IMR-90 (cell line): Measurements from ENCODE around the gene CEP70. TPM values are rescaled to one million over a fixed set of nuclear protein-coding genes. Genes with fewer than 3 reads are reported as not detected.

ENCODE experiments used
- ATAC-seq: fragments of 200-7000 bp; cut with Tn5 transposase; 2 replicates; pipeline ENCODE4 v1.9.1; 2020; ENCODE audit warnings: low read depth, mild to moderate bottlenecking, moderate library complexity
- BruUV-seq: library from RNA; stranded (reverse); fragments of 400-500 nt; replicated peaks from 2 replicates; lab custom pipeline; 2021; lab: Mats Ljungman, UMichigan
- CTCF ChIA-PET: fragments of 300-600 bp; formaldehyde crosslinking; extraction: SDS; loops from one replicate; lab custom pipeline; 2021; ENCODE audit warnings: antibody characterized with exemption; lab: Yijun Ruan, JAX
- POLR2A ChIA-PET: fragments of 300-600 bp; sonication (Branson Sonifier 250); formaldehyde crosslinking; loops from one replicate; lab custom pipeline; 2022; ENCODE audit warnings: antibody characterized with exemption; ENCODE audit not compliant: unreplicated experiment; lab: Charles Lee
- DNase-seq: peaks from one replicate; pipeline ENCODE4 v3.0.0; 2013
- H2AFZ ChIP-seq: replicated peaks from 2 replicates; pipeline ENCODE3; 2013; ENCODE audit warnings: low read length, mild to moderate bottlenecking; ENCODE audit not compliant: poor library complexity
- H2AK5ac ChIP-seq: 2 replicates; pipeline ENCODE4 v1.6.1; 2013; ENCODE audit warnings: low read depth, low read length, inconsistent platforms
- H2AK9ac ChIP-seq: replicated peaks from 2 replicates; pipeline ENCODE3; 2013; ENCODE audit warnings: mild to moderate bottlenecking, low read depth, low read length, moderate library complexity; ENCODE audit not compliant: poor library complexity
- H2BK120ac ChIP-seq: 2 replicates; pipeline ENCODE4 v1.6.1; 2013; ENCODE audit warnings: low read depth, low read length, inconsistent platforms
- H2BK15ac ChIP-seq: 3 replicates; pipeline ENCODE4 v1.6.1; 2013; ENCODE audit warnings: low read depth, low read length, inconsistent platforms
- H2BK20ac ChIP-seq: 2 replicates; pipeline ENCODE4 v1.6.1; 2013; ENCODE audit warnings: low read depth, mild to moderate bottlenecking, inconsistent platforms, low read length, moderate library complexity
- H2BK5ac ChIP-seq: 2 replicates; pipeline ENCODE4 v1.6.1; 2013; ENCODE audit warnings: mild to moderate bottlenecking, low read depth, low read length, inconsistent platforms; ENCODE audit not compliant: poor library complexity, severe bottlenecking
- H3K14ac ChIP-seq: replicated peaks from 2 replicates; pipeline ENCODE4 v1.6.1; 2013; ENCODE audit warnings: low read depth, low read length, inconsistent platforms
- H3K18ac ChIP-seq: 2 replicates; pipeline ENCODE4 v1.6.1; 2013; ENCODE audit warnings: low read depth, low read length, control low read depth
- H3K23ac ChIP-seq: 2 replicates; pipeline ENCODE4 v1.6.1; 2013; ENCODE audit warnings: low read depth, low read length, inconsistent platforms
- H3K27ac ChIP-seq: 2 replicates; pipeline ENCODE4 v1.5.1; 2013; ENCODE audit warnings: mild to moderate bottlenecking, control low read depth, low read length; ENCODE audit not compliant: insufficient read depth
- H3K27me3 ChIP-seq: 2 replicates; pipeline ENCODE4 v1.6.1; 2013; ENCODE audit warnings: low read length; ENCODE audit not compliant: control insufficient read depth, insufficient read depth
- H3K36me3 ChIP-seq: 2 replicates; pipeline ENCODE4 v1.6.1; 2013; ENCODE audit warnings: low read length, mixed read lengths; ENCODE audit not compliant: control insufficient read depth, insufficient read depth
- H3K4ac ChIP-seq: 2 replicates; pipeline ENCODE4 v1.6.1; 2013; ENCODE audit warnings: low read depth, low read length, inconsistent platforms
- H3K4me1 ChIP-seq: 2 replicates; pipeline ENCODE4 v1.6.1; 2013; ENCODE audit warnings: low read length, mixed read lengths; ENCODE audit not compliant: control insufficient read depth, insufficient read depth
- H3K4me2 ChIP-seq: 2 replicates; pipeline ENCODE4 v1.6.1; 2013; ENCODE audit warnings: low read depth, mild to moderate bottlenecking, control low read depth, low read length, moderate library complexity
- H3K4me3 ChIP-seq: 2 replicates; pipeline ENCODE4 v1.5.1; 2013; ENCODE audit warnings: low read depth, mild to moderate bottlenecking, control low read depth, low read length, moderate library complexity; ENCODE audit not compliant: insufficient read depth
- H3K56ac ChIP-seq: 2 replicates; pipeline ENCODE4 v1.6.1; 2013; ENCODE audit warnings: low read length, inconsistent platforms; ENCODE audit not compliant: insufficient read depth; ENCODE audit errors: extremely low read depth
- H3K79me1 ChIP-seq, 2 experiments: 2 replicates each; pipeline ENCODE4 v1.6.1; 2013; ENCODE audit warnings: low read length in 2 of 2, inconsistent platforms in 1 of 2, low read depth in 1 of 2
- H3K9ac ChIP-seq: 2 replicates; pipeline ENCODE4 v1.6.1; 2013; ENCODE audit warnings: low read depth, low read length, control low read depth
- H3K9me1 ChIP-seq: 2 replicates; pipeline ENCODE4 v1.6.1; 2013; ENCODE audit warnings: low read length, inconsistent platforms; ENCODE audit not compliant: insufficient read depth
- H3K9me3 ChIP-seq: 2 replicates; pipeline ENCODE4 v1.6.1; 2013; ENCODE audit warnings: low read length; ENCODE audit not compliant: control insufficient read depth, insufficient read depth
- H4K20me1 ChIP-seq: 2 replicates; pipeline ENCODE4 v1.6.1; 2013; ENCODE audit warnings: low read length, inconsistent platforms; ENCODE audit not compliant: insufficient read depth
- H4K5ac ChIP-seq: 2 replicates; pipeline ENCODE4 v1.6.1; 2013; ENCODE audit warnings: mild to moderate bottlenecking, low read depth, low read length, control low read depth
- H4K8ac ChIP-seq, 2 experiments: 2 replicates each; pipeline ENCODE4 v1.6.1; 2013; ENCODE audit warnings: low read depth in 2 of 2, low read length in 2 of 2, control low read depth in 1 of 2, inconsistent platforms in 1 of 2
- H4K91ac ChIP-seq: 2 replicates; pipeline ENCODE4 v1.6.1; 2013; ENCODE audit warnings: low read depth, low read length, inconsistent platforms; ENCODE audit not compliant: insufficient read depth
- CEBPB ChIP-seq: IDR thresholded peaks from 2 replicates; pipeline ENCODE4 v1.6.1; 2012; ENCODE audit warnings: low read depth, low read length, improper control_type of control experiment
- CHD1 ChIP-seq: IDR thresholded peaks from 2 replicates; pipeline ENCODE4 v1.6.1; 2012; ENCODE audit warnings: low read depth, low read length, improper control_type of control experiment
- FOS ChIP-seq: fragments of 150-350 bp; IDR thresholded peaks from 2 replicates; pipeline ENCODE4 v1.6.1; 2016; ENCODE audit warnings: low read depth, low read length
- MAFK ChIP-seq: IDR thresholded peaks from 2 replicates; pipeline ENCODE4 v1.6.1; 2012; ENCODE audit warnings: low read depth, low read length, improper control_type of control experiment
- MAZ ChIP-seq: IDR thresholded peaks from 2 replicates; pipeline ENCODE4 v1.6.1; 2012; ENCODE audit warnings: low read depth, mild to moderate bottlenecking, low read length, improper control_type of control experiment, moderate library complexity, borderline replicate concordance
- MXI1 ChIP-seq: IDR thresholded peaks from 2 replicates; pipeline ENCODE4 v1.6.1; 2012; ENCODE audit warnings: low read depth, mild to moderate bottlenecking, low read length, moderate library complexity, borderline replicate concordance
- NFE2L2 ChIP-seq: fragments of 150-350 bp; IDR thresholded peaks from 2 replicates; pipeline ENCODE4 v1.6.1; 2016; ENCODE audit warnings: low read depth, mild to moderate bottlenecking, low read length
- POLR2A ChIP-seq: IDR thresholded peaks from 2 replicates; pipeline ENCODE4 v1.6.1; 2012; ENCODE audit warnings: mild to moderate bottlenecking, low read depth, low read length
- RAD21 ChIP-seq: IDR thresholded peaks from 2 replicates; pipeline ENCODE4 v1.6.1; 2012; ENCODE audit warnings: low read length, improper control_type of control experiment
- RFX5 ChIP-seq: IDR thresholded peaks from 2 replicates; pipeline ENCODE4 v1.8.0; 2012; ENCODE audit warnings: low read depth, mild to moderate bottlenecking, low read length, moderate library complexity
- SMC3 ChIP-seq: fragments of 150-350 bp; IDR thresholded peaks from 2 replicates; pipeline ENCODE4 v1.6.1; 2016; ENCODE audit warnings: low read depth, mild to moderate bottlenecking, antibody characterized with exemption, low read length, moderate library complexity
- WGBS, 2 experiments: methylation state at CpG; one replicate each; pipeline versions ENCODE4 v1.1.5 to v1.1.7; 2013; ENCODE audit warnings: missing lambda C conversion rate in 2 of 2; ENCODE audit not compliant: insufficient read length in 1 of 2; ENCODE audit errors: extremely low coverage in 2 of 2; 5-methylcytosine and 5-hydroxymethylcytosine counted together
- dilution Hi-C: fragments of 300-500 bp; cut with HindIII; formaldehyde crosslinking; loops from one replicate; pipeline ENCODE4 v1.14.3; 2018; ENCODE audit warnings: low sequenced_read_pairs; ENCODE audit not compliant: unreplicated experiment
- in situ Hi-C: fragments of 300-500 bp; cut with MboI; formaldehyde crosslinking; loops from 3 replicates; pipeline ENCODE4 v1.14.3; 2019; ENCODE audit warnings: low sequenced_read_pairs, inconsistent platforms, mixed read lengths
- intact Hi-C: fragments of 100-400 bp; cut with micrococcal nuclease; formaldehyde crosslinking; loops from 2 replicates; pipeline ENCODE4 v1.10.0; 2022
- polyA plus RNA-seq, 3 experiments: library from polyadenylated mRNA; depleted of rRNA; stranded (reverse); fragments of >200 nt; gene quantifications; 2 replicates each; pipeline ENCODE4 v1.2.3, GENCODE V29; 2012; ENCODE audit warnings: low replicate concordance in 1 of 3
- total RNA-seq: library from RNA; depleted of rRNA; stranded (reverse); fragments of >200 nt; gene quantifications from 2 replicates; pipeline ENCODE4 v1.2.3, GENCODE V29; 2012
- TF ChIP-seq, protein P1 (sequence below): conservative IDR thresholded peaks from 2 replicates; pipeline ENCODE4 v1.5.1; 2012; ENCODE audit warnings: mild to moderate bottlenecking, low read depth, low read length, improper control_type of control experiment
- TF ChIP-seq, protein P2 (sequence below): fragments of 150-350 bp; IDR thresholded peaks from 2 replicates; pipeline ENCODE4 v1.6.1; 2016; ENCODE audit warnings: low read depth, mild to moderate bottlenecking, low read length, moderate library complexity, borderline replicate concordance
- TF ChIP-seq, protein P3 (sequence below): fragments of 150-350 bp; IDR thresholded peaks from 2 replicates; pipeline ENCODE4 v1.6.1; 2017; ENCODE audit warnings: mild to moderate bottlenecking, antibody characterized with exemption, low read length, low read depth

Gene CEP70
- total and polyA plus RNA-seq, 2 of the 4 experiments (the other 2 are of a cell fraction): 4.6 to 11.1 TPM

DNA sequence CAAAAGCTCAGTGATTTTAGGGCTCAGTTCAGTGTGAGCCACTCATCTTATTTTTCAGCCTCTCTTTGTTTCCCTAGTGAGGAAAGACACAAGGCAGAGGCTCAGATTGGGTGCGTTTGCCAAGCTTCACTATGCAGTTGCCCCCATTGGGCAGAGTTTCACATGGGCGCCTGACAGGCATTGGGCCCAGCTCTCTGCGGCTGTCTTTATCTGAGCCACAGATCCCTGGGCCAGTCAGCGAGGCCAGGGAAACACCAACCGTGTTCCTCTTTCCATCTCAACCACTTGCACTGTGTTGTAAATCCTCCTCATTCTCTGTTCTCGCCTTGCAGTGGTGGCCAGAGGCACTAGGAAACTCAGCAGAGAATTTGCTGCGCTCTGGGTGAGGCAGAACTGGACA lies 148.8 kb downstream of the CEP70 start:
- ATAC-seq: no peak
- Histone ChIP-seq H3K4me2 (no peak overlapping the region), H3K4ac (no peak overlapping the region), H2AK9ac (no peak overlapping the region), H3K56ac (no peak overlapping the region), H4K20me1 (no peaks in the 10 kb centered on the region), H4K91ac (no peak overlapping the region), H3K79me1 (no peaks in the 10 kb centered on the region), H3K4me1 (peaks cover 7% of the 10 kb centered on the region; the same call in 1 of the 2 replicates), H2AK5ac (no peak overlapping the region), H3K23ac (no peak overlapping the region), H2BK20ac (no peak overlapping the region), H2AFZ (no peak overlapping the region), H2BK15ac (no peak overlapping the region), H3K9me1 (peaks cover 4% of the 10 kb centered on the region; the same call in 1 of the 2 replicates), H3K27ac (no peak overlapping the region), H4K8ac (no peak overlapping the region), H3K9me3 (no peaks in the 10 kb centered on the region), H3K14ac (no peak overlapping the region), H2BK5ac (no peak overlapping the region), H3K27me3 (peaks cover 8% of the 10 kb centered on the region), H3K36me3 (no peaks in the 10 kb centered on the region), H3K18ac (no peak overlapping the region), H2BK120ac (no peak overlapping the region), H3K4me3 (no peak overlapping the region), H3K9ac (no peak overlapping the region), H4K5ac (no peak overlapping the region)
- WGBS, 2 experiments: 82% methylated on average over 5 of the region's 7 CpGs; no CpG with 5 or more reads in 1 of the 2 experiments
- ChIA-PET CTCF (interaction anchor here (0.8 kb wide), 1 partner anchor 15 kb away, joined by 3 read pairs; no protein-coding TSS in a partner anchor), POLR2A (no interaction called here)
- TF ChIP-seq MXI1 (no peak), RAD21 (no peak), SMC3 (no peak), MAZ (no peak), CEBPB (no peak), MAFK (no peak), NFE2L2 (no peak), RFX5 (no peak), POLR2A (no peak), FOS (no peak), CHD1 (no peak)
- TF ChIP-seq, protein P1, sequence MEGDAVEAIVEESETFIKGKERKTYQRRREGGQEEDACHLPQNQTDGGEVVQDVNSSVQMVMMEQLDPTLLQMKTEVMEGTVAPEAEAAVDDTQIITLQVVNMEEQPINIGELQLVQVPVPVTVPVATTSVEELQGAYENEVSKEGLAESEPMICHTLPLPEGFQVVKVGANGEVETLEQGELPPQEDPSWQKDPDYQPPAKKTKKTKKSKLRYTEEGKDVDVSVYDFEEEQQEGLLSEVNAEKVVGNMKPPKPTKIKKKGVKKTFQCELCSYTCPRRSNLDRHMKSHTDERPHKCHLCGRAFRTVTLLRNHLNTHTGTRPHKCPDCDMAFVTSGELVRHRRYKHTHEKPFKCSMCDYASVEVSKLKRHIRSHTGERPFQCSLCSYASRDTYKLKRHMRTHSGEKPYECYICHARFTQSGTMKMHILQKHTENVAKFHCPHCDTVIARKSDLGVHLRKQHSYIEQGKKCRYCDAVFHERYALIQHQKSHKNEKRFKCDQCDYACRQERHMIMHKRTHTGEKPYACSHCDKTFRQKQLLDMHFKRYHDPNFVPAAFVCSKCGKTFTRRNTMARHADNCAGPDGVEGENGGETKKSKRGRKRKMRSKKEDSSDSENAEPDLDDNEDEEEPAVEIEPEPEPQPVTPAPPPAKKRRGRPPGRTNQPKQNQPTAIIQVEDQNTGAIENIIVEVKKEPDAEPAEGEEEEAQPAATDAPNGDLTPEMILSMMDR: no peak
- TF ChIP-seq, protein P2, sequence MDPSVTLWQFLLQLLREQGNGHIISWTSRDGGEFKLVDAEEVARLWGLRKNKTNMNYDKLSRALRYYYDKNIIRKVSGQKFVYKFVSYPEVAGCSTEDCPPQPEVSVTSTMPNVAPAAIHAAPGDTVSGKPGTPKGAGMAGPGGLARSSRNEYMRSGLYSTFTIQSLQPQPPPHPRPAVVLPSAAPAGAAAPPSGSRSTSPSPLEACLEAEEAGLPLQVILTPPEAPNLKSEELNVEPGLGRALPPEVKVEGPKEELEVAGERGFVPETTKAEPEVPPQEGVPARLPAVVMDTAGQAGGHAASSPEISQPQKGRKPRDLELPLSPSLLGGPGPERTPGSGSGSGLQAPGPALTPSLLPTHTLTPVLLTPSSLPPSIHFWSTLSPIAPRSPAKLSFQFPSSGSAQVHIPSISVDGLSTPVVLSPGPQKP: no peak
- TF ChIP-seq, protein P3, sequence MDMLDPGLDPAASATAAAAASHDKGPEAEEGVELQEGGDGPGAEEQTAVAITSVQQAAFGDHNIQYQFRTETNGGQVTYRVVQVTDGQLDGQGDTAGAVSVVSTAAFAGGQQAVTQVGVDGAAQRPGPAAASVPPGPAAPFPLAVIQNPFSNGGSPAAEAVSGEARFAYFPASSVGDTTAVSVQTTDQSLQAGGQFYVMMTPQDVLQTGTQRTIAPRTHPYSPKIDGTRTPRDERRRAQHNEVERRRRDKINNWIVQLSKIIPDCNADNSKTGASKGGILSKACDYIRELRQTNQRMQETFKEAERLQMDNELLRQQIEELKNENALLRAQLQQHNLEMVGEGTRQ: no peak
- intact Hi-C loops: no loop called here
- BruUV-seq: no TSS peak
- in situ Hi-C loops: no loop called here
- no peak for DNase-seq
- dilution Hi-C loops: no loop called here
